ENCODE data around the gene PSIP1. TPM values are rescaled to one million over a fixed set of nuclear protein-coding genes. Genes with fewer than 3 reads are reported as not detected.

The PSIP1 gene
- total and polyA plus RNA-seq, 4 donors: 14.8 to 75.1 (median 29.8) TPM

GRCh38 chr9:15485836-15486666 is 24.7 kb downstream of the PSIP1 start:
- no peaks in the 10 kb centered on the region for H3K9me3 ChIP-seq (ENCODE audit: control insufficient read depth in 4 of 4, insufficient read depth in 3 of 4, low read length in 3 of 4)
- peak in 2 of 3 donors; percentile 53 to 54 for DNase-seq
- ATAC-seq (ENCODE audit: insufficient read depth, low FRiP score): no peak
- WGBS, 2 donors: 65 to 80% methylated on average over 2 of the region's 2 CpGs
- H3K4me3 ChIP-seq: no peak overlapping the region
- H3K27ac ChIP-seq (ENCODE audit: low read depth in 1 of 2, low read length in 1 of 2): no peak overlapping the region
- H3K27me3 ChIP-seq (ENCODE audit: control insufficient read depth in 3 of 3, insufficient read depth in 3 of 3, low read length in 2 of 3): no peaks in the 10 kb centered on the region
- no peak for TF ChIP-seq CTCF (IDR thresholded peaks at IDR 0.05; ENCODE audit: control extremely low read depth, extremely low read depth)
- H3K9ac ChIP-seq (ENCODE audit: insufficient read depth in 1 of 2, low read length in 2 of 2): no peak overlapping the region
- peaks cover 0 to 7% (median 0%) of the 10 kb centered on the region in 5 donors for H3K4me1 ChIP-seq (ENCODE audit: control insufficient read depth in 5 of 5, insufficient read depth in 5 of 5, low read length in 5 of 5)
- peaks cover 0 to 16% (median 3%) of the 10 kb centered on the region in 4 donors for H3K36me3 ChIP-seq (ENCODE audit: control insufficient read depth in 4 of 4, insufficient read depth in 4 of 4, low read length in 4 of 4)

- WGBS, 2 donors: 95 to 96% methylated on average over 6 of the region's 6 CpGs
- no peak overlapping the region for H3K4me3 ChIP-seq
- no peaks in the 10 kb centered on the region for H3K9me3 ChIP-seq (ENCODE audit: control insufficient read depth in 4 of 4, insufficient read depth in 3 of 4, low read length in 3 of 4)
- peaks cover 0 to 16% (median 4%) of the 10 kb centered on the region in 4 donors for H3K36me3 ChIP-seq (ENCODE audit: control insufficient read depth in 4 of 4, insufficient read depth in 4 of 4, low read length in 4 of 4)
- no peak overlapping the region for H3K27ac ChIP-seq (ENCODE audit: low read depth in 1 of 2, low read length in 1 of 2)
- TF ChIP-seq CTCF (IDR thresholded peaks at IDR 0.05; ENCODE audit: control extremely low read depth, extremely low read depth): no peak
- ATAC-seq (ENCODE audit: insufficient read depth, low FRiP score): no peak
- no peak for DNase-seq
- peaks cover 0 to 7% (median 0%) of the 10 kb centered on the region in 5 donors for H3K4me1 ChIP-seq (ENCODE audit: control insufficient read depth in 5 of 5, insufficient read depth in 5 of 5, low read length in 5 of 5)
- no peak overlapping the region for H3K9ac ChIP-seq (ENCODE audit: insufficient read depth in 1 of 2, low read length in 2 of 2)
- no peaks in the 10 kb centered on the region for H3K27me3 ChIP-seq (ENCODE audit: control insufficient read depth in 3 of 3, insufficient read depth in 3 of 3, low read length in 2 of 3)
These were observed 26.0 kb downstream of the PSIP1 start for GRCh38 chr9:15484802-15485201.

GRCh38 chr9:15482146-15482545 is 28.6 kb downstream of the PSIP1 start:
- TF ChIP-seq CTCF (IDR thresholded peaks at IDR 0.05; ENCODE audit: control extremely low read depth, extremely low read depth): no peak
- no peak overlapping the region for H3K9ac ChIP-seq (ENCODE audit: insufficient read depth in 1 of 2, low read length in 2 of 2)
- no peaks in the 10 kb centered on the region for H3K9me3 ChIP-seq (ENCODE audit: control insufficient read depth in 4 of 4, insufficient read depth in 3 of 4, low read length in 3 of 4)
- DNase-seq (peak in 1 of 3 donors; percentile 19), ATAC-seq (ENCODE audit: insufficient read depth, low FRiP score) (no peak)
- H3K4me1 ChIP-seq (ENCODE audit: control insufficient read depth in 5 of 5, insufficient read depth in 5 of 5, low read length in 5 of 5): peaks cover 0 to 7% (median 0%) of the 10 kb centered on the region in 5 donors
- H3K4me3 ChIP-seq: no peak overlapping the region
- peaks cover 0 to 13% (median 3%) of the 10 kb centered on the region in 4 donors for H3K36me3 ChIP-seq (ENCODE audit: control insufficient read depth in 4 of 4, insufficient read depth in 4 of 4, low read length in 4 of 4)
- 65 to 71% methylated on average over 1 of the region's 1 CpG for WGBS, 2 donors
- no peak overlapping the region for H3K27ac ChIP-seq (ENCODE audit: low read depth in 1 of 2, low read length in 1 of 2)
- H3K27me3 ChIP-seq (ENCODE audit: control insufficient read depth in 3 of 3, insufficient read depth in 3 of 3, low read length in 2 of 3): no peaks in the 10 kb centered on the region
